Adipocyte (in vitro differentiated cells): ENCODE data around the gene HNF1B.
"Not testable (repeated sequence)": the region's sequence is repeated elsewhere in the genome, so short reads cannot be mapped to it uniquely, and the experiment has no call there.

Source experiments
- DNase-seq: peaks from one replicate; pipeline ENCODE4 v3.0.0-alpha.2; 2015; ENCODE audit warnings: low read depth
- H3K27me3 ChIP-seq: replicated peaks from 2 replicates; pipeline ENCODE4 v1.7.0; 2013; ENCODE audit warnings: mild to moderate bottlenecking, low read length, moderate library complexity; ENCODE audit not compliant: control insufficient read depth, insufficient read depth
- H3K36me3 ChIP-seq: 2 replicates; pipeline ENCODE4 v1.7.0; 2013; ENCODE audit warnings: low read length, mild to moderate bottlenecking, moderate library complexity; ENCODE audit not compliant: control insufficient read depth, insufficient read depth, severe bottlenecking
- H3K4me1 ChIP-seq: 2 replicates; pipeline ENCODE4 v1.7.0; 2013; ENCODE audit warnings: mild to moderate bottlenecking, low read length, moderate library complexity; ENCODE audit not compliant: control insufficient read depth, insufficient read depth
- H3K4me3 ChIP-seq: 2 replicates; pipeline ENCODE4 v1.7.0; 2013; ENCODE audit warnings: mild to moderate bottlenecking, low read length, moderate library complexity
- H3K9ac ChIP-seq: 2 replicates; pipeline ENCODE4 v1.7.0; 2013; ENCODE audit warnings: mild to moderate bottlenecking, low read length, moderate library complexity
- H3K9me3 ChIP-seq: 2 replicates; pipeline ENCODE4 v1.7.0; 2013; ENCODE audit warnings: mild to moderate bottlenecking, low read length, moderate library complexity; ENCODE audit not compliant: control insufficient read depth

The HNF1B gene, protein sequence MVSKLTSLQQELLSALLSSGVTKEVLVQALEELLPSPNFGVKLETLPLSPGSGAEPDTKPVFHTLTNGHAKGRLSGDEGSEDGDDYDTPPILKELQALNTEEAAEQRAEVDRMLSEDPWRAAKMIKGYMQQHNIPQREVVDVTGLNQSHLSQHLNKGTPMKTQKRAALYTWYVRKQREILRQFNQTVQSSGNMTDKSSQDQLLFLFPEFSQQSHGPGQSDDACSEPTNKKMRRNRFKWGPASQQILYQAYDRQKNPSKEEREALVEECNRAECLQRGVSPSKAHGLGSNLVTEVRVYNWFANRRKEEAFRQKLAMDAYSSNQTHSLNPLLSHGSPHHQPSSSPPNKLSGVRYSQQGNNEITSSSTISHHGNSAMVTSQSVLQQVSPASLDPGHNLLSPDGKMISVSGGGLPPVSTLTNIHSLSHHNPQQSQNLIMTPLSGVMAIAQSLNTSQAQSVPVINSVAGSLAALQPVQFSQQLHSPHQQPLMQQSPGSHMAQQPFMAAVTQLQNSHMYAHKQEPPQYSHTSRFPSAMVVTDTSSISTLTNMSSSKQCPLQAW

DNA sequence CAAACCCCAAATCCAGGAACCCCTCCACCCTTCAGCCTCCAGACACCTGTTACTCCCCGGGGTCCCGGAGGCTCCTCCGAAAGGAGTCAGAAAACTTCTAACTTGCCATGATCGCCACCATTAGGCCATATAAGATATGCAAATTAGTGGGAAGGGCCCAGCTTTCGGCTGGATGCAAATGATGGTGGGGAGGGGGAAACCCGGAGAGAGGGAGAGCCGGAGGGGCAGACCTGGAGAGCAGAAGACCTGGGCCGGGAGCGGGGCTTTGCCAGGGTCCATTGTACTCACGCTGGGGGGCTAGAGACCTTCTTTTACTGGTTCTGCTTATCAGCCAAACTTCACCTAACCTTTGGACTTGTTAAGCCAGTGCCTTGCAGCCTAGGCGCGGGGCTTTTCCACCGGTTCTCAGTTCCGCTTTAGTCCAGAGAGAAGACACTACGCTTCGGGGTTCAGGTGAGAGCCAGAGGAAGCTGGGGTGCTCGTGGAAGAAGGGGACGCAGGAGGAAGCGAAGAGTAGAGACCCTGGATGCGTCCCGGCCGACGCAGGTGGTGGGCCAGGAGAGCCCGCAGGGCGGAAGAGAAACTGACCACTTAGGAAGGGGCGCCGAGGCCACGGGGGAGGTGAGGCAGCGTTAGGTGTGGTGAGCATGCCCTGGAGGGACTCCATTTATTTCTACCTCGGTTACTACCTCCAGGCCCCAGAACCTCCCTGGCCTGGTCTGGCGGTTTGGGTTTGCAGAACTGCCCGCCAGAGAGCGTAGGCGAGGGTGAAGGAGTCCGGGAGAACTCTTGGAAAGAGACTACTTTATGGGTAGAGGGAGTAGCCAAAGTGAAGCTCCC is at the start of gene HNF1B:
Gene HNF1B (minus strand): TSS at position 99 of the 840 bp plus-strand sequence. CDS start 175 bp downstream, outside the sequence.
- Histone ChIP-seq H3K4me3 (no peak within 1 kb of the TSS), H3K36me3 (no peaks in the 10 kb centered on the region), H3K9me3 (no peaks in the 10 kb centered on the region), H3K4me1 (peaks cover 8% of the 10 kb centered on the region), H3K27me3 (peaks cover 82% of the 10 kb centered on the region), H3K9ac (no peak within 1 kb of the TSS)
- DNase-seq = no peak

DNA sequence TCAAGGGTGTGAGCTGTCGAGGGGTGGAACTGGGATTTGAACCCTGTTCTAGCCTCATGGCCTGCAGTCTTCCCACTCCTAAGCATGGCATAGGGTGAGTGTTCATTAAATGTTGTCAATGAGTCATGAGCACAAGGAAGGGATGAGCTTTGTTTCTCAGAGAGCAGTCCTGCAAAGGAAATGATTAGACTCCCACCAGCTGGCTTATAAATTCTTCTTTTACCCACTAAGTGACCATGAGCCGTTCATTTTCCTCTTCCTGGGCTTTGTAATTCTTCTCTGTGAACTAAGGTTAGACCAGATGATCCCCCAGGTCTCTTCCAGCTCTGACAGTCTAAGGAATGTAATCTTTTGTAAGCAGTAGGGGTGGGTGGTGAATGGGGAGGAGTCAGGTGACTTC is 47.9 kb upstream of the HNF1B start:
- peaks cover 37% of the 10 kb centered on the region for H3K27me3 ChIP-seq

DNA sequence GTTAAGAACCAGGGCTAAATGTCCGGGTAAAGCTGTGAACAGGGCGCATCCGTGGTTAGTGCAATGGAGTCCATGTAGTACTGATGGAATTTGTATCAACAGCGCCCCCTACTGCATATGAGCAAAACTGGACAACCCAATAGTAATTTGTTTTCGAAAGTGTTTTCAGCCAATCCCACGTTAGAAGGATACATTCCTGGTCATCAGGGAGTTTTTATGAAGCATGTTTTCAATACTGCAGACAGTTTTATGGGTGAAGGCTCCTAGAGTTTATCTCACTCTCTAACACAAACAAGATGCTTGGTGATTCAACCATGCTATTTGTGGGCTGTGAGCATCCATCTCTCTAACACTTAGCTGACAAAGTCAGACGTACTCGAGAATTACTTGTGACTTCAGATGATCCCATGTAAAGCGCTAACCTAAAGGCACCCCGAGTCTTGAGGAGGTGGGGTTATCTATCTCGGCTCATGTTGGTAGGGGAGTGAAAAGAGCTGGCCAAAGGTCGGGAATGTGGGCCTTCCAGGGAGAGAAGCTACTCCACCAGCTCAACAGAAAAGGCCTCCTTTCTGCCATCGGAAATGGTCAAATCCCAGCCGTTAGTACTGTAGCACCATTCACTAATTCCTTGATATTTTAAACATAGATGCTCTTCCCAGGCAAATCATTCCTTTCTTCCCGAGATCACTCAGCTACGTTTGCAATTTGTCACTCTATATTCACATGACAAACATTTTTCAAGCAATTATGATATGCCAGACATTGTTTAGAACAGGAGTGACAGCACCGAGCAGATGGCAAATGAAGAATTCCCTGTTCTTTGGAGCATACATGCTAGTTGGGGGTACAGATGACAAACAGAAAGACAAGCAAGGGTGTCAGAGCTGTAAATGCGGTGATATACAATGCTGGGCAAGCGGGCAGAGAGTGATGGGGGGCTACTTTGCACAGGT is 46.9 kb upstream of the HNF1B start:
- H3K27me3 ChIP-seq = peaks cover 37% of the 10 kb centered on the region
- H3K4me1 ChIP-seq = peaks cover 4% of the 10 kb centered on the region
- H3K9me3 ChIP-seq = no peaks in the 10 kb centered on the region
- H3K36me3 ChIP-seq = no peaks in the 10 kb centered on the region
- DNase-seq = no peak
- no peak overlapping the region for H3K9ac ChIP-seq
- no peak overlapping the region for H3K4me3 ChIP-seq

More for the DNA sequence above, 47.9 kb upstream of the HNF1B start:
- Histone ChIP-seq H3K4me1 (peaks cover 3% of the 10 kb centered on the region), H3K36me3 (no peaks in the 10 kb centered on the region), H3K9ac (no peak overlapping the region), H3K4me3 (no peak overlapping the region), H3K9me3 (peaks cover 2% of the 10 kb centered on the region)
- no peak for DNase-seq

DNA sequence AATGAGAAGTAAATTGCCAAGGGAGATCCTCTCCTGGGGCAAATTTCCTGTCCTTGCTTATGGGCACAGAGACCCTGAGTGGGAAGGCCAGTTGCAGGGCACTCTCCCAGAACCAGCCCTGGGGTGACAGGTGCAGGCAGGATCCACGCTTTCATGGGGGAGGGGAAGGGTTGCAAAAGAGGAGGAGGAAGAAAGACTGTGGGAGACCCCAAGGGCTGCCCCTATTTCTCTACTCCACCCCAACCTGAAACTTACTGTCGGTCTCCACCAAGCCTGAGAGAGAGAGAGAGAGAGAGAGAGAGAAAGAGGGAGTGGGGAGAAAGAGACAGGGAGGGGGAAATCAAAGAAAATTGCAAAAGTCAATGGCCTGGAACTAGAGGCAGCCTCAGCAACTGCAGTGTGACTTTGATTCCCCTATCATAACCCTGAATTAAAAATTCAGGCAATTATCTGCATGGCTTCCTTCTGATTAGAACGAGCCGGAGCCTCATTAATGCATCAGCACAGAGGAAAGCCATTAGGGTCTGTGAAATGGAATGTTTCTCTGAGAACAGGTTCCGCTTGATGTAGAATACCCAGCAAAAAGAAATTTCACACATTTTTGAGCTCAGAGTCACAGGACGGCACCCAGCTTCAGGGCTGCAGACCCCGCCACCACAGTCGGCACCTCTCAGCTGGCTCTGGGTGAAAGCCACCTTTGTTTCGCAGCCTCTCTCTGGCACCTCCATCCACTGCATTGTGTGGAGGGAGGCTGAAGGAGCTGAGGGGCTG is 45.1 kb upstream of the HNF1B start:
- Histone ChIP-seq H3K4me3 (no peak overlapping the region), H3K27me3 (peaks cover 37% of the 10 kb centered on the region), H3K9ac (no peak overlapping the region), H3K36me3 (no peaks in the 10 kb centered on the region), H3K4me1 (peaks cover 4% of the 10 kb centered on the region), H3K9me3 (no peaks in the 10 kb centered on the region)
- DNase-seq = no peak

DNA sequence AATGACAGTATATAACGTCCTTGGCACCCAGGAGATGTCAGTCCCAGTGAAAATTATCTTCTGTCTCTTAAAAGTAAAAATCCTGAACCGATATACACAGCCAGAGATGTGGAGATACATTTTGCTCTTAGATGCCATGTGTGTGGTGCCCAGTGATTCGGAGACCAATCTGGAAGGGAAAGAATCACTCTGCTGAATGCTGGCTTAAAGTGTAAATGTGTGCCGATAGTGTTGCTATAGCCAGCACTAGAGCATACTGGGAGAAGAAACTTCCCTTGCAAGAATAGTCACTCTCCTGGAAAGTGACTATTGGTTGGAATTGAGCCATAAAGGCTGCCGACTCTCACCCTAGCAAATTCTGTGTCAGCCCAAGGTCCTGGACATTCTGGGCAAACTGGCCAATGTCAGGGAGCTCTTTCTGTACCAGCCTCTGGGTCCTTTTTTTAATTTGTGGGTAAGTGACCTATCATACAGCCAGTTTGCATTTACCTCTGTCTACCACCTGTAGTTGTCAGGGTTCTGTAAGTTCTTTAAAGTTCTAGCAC is 44.2 kb upstream of the HNF1B start:
- no peak for DNase-seq

DNA sequence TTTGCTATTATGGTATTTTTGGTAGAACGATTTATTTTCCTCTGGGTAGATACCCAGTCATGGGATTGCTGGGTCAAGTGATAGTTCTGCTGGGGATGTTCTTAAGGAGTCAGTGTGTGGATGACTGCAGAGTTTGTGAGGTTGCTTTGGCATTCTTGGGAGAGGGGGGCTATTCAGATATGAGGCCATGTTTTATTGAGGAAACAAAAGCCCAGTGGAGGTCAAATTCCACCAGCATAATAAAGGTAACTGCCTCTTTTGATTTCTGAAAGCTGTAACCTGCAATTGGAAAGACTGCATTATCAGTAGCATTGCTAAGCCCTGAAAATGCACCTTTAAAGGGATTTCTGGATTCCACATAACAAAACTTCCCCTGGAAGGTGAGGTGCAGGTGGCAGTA is 43.7 kb upstream of the HNF1B start:
- no peak overlapping the region for H3K4me3 ChIP-seq
- peaks cover 33% of the 10 kb centered on the region for H3K27me3 ChIP-seq
- peaks cover 4% of the 10 kb centered on the region for H3K4me1 ChIP-seq
- H3K9ac ChIP-seq = no peak overlapping the region
- no peaks in the 10 kb centered on the region for H3K36me3 ChIP-seq
- DNase-seq = no peak
- H3K9me3 ChIP-seq = peaks cover 3% of the 10 kb centered on the region

More for the DNA sequence above, 44.2 kb upstream of the HNF1B start:
- Histone ChIP-seq H3K9me3 (no peaks in the 10 kb centered on the region), H3K36me3 (no peaks in the 10 kb centered on the region), H3K27me3 (peaks cover 33% of the 10 kb centered on the region), H3K4me1 (peaks cover 4% of the 10 kb centered on the region), H3K4me3 (no peak overlapping the region), H3K9ac (no peak overlapping the region)

DNA sequence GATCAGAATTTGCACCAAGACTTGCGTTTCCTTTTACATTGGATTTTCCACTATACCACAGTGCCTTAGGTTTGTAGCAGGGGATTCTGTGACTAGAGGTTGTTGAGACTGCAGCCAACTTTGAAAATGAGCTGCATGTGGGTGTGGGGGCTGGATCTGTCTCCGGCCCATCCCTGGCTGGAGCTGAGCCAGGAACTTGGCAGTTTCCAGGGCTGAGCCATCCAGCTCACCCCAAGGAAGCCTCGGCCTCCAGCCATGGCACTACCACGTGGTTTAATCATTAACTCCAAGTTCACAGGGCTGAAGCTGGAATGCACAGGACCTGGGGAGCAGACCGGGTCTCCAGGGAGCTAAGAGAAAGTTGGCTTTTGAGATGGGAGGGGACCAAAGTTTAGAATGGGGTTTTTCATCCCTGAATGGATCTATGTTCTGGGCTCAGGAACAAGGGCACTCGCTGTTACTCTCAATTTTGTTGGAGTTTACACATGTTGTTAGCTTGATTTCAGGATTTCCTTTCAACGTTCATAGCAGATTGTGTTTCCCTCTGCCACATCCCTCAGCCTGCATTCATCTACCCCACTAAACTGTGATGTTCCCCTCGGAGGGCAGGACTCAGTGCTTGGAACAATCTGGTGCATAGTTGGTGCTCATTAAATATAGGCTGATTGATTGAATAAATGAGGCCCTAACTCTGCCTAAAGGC is 42.3 kb upstream of the HNF1B start:
- DNase-seq = peak; percentile 47
- H3K9ac ChIP-seq = no peak overlapping the region

DNA sequence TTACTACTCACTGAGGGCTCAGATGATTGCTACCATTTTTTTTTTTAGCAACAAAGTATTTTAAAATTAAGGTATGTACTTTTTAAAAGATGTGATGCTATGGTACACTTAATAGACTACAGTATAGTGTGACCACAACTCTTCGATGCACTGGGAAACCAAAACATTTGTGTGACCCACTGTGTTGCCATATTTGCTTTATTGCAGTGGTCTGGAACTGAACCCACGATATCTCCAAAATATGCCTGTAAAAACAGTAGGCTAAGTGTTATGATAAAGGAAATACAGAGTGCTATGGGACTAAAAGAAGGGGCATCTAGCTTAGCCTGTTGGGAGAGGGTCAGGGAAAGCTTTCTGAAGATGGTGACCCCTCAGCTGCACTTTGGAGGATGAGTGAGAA is 41.6 kb upstream of the HNF1B start:
- Histone ChIP-seq H3K27me3 (peaks cover 33% of the 10 kb centered on the region), H3K9me3 (peaks cover 3% of the 10 kb centered on the region), H3K36me3 (no peaks in the 10 kb centered on the region), H3K9ac (no peak overlapping the region), H3K4me3 (no peak overlapping the region), H3K4me1 (peaks cover 4% of the 10 kb centered on the region)
- no peak for DNase-seq

More for the DNA sequence above, 42.3 kb upstream of the HNF1B start:
- Histone ChIP-seq H3K4me1 (peaks cover 4% of the 10 kb centered on the region), H3K27me3 (peaks cover 33% of the 10 kb centered on the region), H3K4me3 (no peak overlapping the region), H3K9me3 (peaks cover 3% of the 10 kb centered on the region), H3K36me3 (no peaks in the 10 kb centered on the region)

DNA sequence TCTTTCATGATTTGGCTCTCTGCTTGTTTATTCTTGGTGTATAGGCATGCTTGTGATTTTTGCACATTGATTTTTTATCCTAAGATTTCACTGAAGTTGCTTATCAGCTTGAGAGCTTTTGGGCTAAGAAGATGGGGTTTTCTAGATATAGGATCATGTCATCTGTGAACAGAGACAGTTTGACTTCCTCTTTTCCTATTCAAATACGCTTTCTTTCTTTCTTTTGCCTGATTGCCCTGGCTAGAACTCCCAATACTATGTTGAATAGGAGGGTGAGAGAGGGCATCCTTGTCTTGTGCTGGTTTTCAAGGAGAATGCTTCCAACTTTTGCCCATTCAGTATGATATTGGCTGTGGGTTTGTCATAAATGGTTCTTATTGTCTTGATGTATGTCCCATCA is 37.6 kb upstream of the HNF1B start:
- not testable (repeated sequence) for H3K9me3 ChIP-seq, H3K36me3 ChIP-seq, DNase-seq, H3K4me3 ChIP-seq, H3K9ac ChIP-seq, H3K27me3 ChIP-seq
- peaks cover 11% of the 10 kb centered on the region for H3K4me1 ChIP-seq
